ENCODE measurements around the gene FRAS1. TPM values are rescaled to one million over a fixed set of nuclear protein-coding genes. Genes with fewer than 3 reads are reported as not detected.

Gene FRAS1
- total and polyA plus RNA-seq, 2 donors (not counting 1 experiment from before 2014, with no cell fraction given), result 0.30 to 0.66 TPM

DNA sequence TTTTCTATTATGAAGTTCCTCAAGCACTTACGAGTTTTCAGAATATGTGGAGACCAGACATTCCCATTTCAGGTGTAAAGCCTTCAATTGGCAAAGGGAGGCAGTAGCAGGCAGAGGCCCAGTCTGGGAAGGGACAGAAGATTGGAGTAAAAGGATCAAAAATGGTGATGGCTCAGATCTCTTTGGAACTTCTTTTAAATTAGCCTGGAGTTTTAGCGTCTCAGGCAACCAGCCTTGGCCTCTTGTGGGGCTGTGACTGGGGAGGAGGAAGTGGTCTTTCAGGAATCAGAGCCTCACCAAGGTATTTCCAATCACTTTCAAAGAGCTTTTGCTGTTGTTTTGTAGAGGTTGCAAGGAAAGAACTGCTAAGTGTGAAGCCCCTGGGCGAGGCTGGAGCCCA, 239.1 kb downstream of the FRAS1 start:
- Histone ChIP-seq H3K36me3 (ENCODE audit: control insufficient read depth, insufficient read depth, low read length) (no peaks in the 10 kb centered on the region), H3K4me1 (ENCODE audit: control insufficient read depth, extremely low read depth, insufficient read depth, low read length) (peaks cover 10% of the 10 kb centered on the region), H3K4me2 (ENCODE audit: extremely low read depth, insufficient read depth, low read length) (no peak overlapping the region), H3K79me2 (ENCODE audit: control insufficient read depth, insufficient read depth, low read length) (no peaks in the 10 kb centered on the region), H3K9ac (ENCODE audit: insufficient read depth, low read length) (no peak overlapping the region), H3K9me3 (ENCODE audit: control insufficient read depth, insufficient read depth, low read depth, low read length) (no peaks in the 10 kb centered on the region), H4K20me1 (ENCODE audit: control insufficient read depth, extremely low read depth, insufficient read depth, low read length) (no peaks in the 10 kb centered on the region), H3K27ac (ENCODE audit: insufficient read depth, low read length) (no peak overlapping the region), H2AFZ (ENCODE audit: low read length) (no peak overlapping the region), H3K27me3 (ENCODE audit: control insufficient read depth, insufficient read depth, low read length) (no peaks in the 10 kb centered on the region), H3K4me3 (replicated peaks in 1 of 4; ENCODE audit: control extremely low read depth in 1 of 4, insufficient read depth in 1 of 4, low read depth in 3 of 4, low read length in 4 of 4) (no peak overlapping the region)
- TF ChIP-seq, protein P1, sequence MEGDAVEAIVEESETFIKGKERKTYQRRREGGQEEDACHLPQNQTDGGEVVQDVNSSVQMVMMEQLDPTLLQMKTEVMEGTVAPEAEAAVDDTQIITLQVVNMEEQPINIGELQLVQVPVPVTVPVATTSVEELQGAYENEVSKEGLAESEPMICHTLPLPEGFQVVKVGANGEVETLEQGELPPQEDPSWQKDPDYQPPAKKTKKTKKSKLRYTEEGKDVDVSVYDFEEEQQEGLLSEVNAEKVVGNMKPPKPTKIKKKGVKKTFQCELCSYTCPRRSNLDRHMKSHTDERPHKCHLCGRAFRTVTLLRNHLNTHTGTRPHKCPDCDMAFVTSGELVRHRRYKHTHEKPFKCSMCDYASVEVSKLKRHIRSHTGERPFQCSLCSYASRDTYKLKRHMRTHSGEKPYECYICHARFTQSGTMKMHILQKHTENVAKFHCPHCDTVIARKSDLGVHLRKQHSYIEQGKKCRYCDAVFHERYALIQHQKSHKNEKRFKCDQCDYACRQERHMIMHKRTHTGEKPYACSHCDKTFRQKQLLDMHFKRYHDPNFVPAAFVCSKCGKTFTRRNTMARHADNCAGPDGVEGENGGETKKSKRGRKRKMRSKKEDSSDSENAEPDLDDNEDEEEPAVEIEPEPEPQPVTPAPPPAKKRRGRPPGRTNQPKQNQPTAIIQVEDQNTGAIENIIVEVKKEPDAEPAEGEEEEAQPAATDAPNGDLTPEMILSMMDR (conservative IDR thresholded peaks at IDR 0.05 in 1 of 2, IDR thresholded peaks at IDR 0.05 in 1 of 2; ENCODE audit: low read depth in 1 of 2, low read length in 2 of 2), result no peak
- TF ChIP-seq EZH2 (IDR thresholded peaks at IDR 0.05; ENCODE audit: low read length, missing control alignments), result no peak
- no peak for DNase-seq (ENCODE audit: low read depth in 2 of 2)

DNA sequence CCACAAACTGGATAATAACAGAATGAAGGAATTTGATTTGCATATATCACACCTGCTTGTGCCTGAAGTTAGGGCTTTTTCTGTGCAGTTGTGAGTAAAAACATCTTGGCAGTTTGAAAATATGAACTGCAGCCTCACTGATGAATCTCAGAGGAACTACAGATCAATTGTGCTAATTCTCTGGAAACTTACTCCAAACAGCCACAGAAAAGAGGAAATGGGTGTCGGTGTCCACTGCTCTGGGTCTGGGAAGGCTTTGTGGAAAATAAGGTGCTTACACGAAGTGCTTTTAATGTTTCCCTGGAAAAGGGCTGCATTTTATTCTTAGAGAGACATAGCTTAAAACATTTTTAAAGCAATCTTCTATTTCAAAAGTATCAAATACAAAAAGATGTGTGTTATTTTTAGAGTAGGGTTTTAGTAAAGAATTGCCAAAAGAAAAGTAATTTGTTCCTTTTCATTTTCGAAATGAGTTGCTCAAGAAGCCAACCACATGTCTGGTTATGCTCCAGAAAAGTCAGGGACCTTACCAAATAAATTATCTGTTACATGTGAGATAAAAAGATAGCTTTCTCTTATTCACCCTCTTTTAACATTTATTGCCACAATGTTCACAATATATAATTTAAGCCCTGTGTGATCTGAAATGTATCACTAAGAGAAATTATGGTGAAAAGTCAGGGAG, 240.1 kb downstream of the FRAS1 start:
- Histone ChIP-seq H3K4me1 (ENCODE audit: control insufficient read depth, extremely low read depth, insufficient read depth, low read length) (peaks cover 10% of the 10 kb centered on the region), H3K4me2 (ENCODE audit: extremely low read depth, insufficient read depth, low read length) (no peak overlapping the region)

DNA sequence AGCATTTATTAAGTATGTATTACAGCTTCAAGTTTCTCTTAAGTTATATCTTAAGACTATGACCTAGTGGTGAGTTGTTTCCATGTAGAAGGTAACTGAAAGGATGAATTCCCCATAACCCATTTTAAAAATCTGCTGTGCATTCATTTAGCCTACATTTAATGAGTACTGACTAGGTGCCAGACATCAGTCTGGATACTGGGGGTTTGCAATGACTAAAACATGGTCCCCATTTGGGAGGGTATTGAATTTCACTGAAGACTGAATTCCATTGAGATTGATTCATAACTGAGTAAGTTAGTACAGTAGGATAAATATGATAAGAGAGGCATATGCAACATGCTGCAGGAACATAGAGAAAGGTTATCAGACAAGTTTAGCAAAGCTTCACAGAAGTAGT, 241.5 kb downstream of the FRAS1 start:
- TF ChIP-seq, protein P1 (conservative IDR thresholded peaks at IDR 0.05 in 1 of 2, IDR thresholded peaks at IDR 0.05 in 1 of 2; ENCODE audit: low read depth in 1 of 2, low read length in 2 of 2), result no peak
- no peak for TF ChIP-seq EZH2 (IDR thresholded peaks at IDR 0.05; ENCODE audit: low read length, missing control alignments)
- Histone ChIP-seq H3K9me3 (ENCODE audit: control insufficient read depth, insufficient read depth, low read depth, low read length) (no peaks in the 10 kb centered on the region), H3K27me3 (ENCODE audit: control insufficient read depth, insufficient read depth, low read length) (no peaks in the 10 kb centered on the region), H3K4me3 (replicated peaks in 1 of 4; ENCODE audit: control extremely low read depth in 1 of 4, insufficient read depth in 1 of 4, low read depth in 3 of 4, low read length in 4 of 4) (no peak overlapping the region), H3K36me3 (ENCODE audit: control insufficient read depth, insufficient read depth, low read length) (no peaks in the 10 kb centered on the region), H3K4me1 (ENCODE audit: control insufficient read depth, extremely low read depth, insufficient read depth, low read length) (peaks cover 10% of the 10 kb centered on the region), H3K79me2 (ENCODE audit: control insufficient read depth, insufficient read depth, low read length) (no peaks in the 10 kb centered on the region), H4K20me1 (ENCODE audit: control insufficient read depth, extremely low read depth, insufficient read depth, low read length) (no peaks in the 10 kb centered on the region), H2AFZ (ENCODE audit: low read length) (no peak overlapping the region), H3K27ac (ENCODE audit: insufficient read depth, low read length) (no peak overlapping the region), H3K4me2 (ENCODE audit: extremely low read depth, insufficient read depth, low read length) (no peak overlapping the region), H3K9ac (ENCODE audit: insufficient read depth, low read length) (no peak overlapping the region)
- peak; percentile 33 to 79 for DNase-seq (ENCODE audit: low read depth in 2 of 2)

More for the DNA sequence above, 240.1 kb downstream of the FRAS1 start:
- Histone ChIP-seq H3K4me3 (replicated peaks in 1 of 4; ENCODE audit: control extremely low read depth in 1 of 4, insufficient read depth in 1 of 4, low read depth in 3 of 4, low read length in 4 of 4) (no peak overlapping the region), H3K79me2 (ENCODE audit: control insufficient read depth, insufficient read depth, low read length) (no peaks in the 10 kb centered on the region), H3K27me3 (ENCODE audit: control insufficient read depth, insufficient read depth, low read length) (no peaks in the 10 kb centered on the region), H3K36me3 (ENCODE audit: control insufficient read depth, insufficient read depth, low read length) (no peaks in the 10 kb centered on the region), H3K9ac (ENCODE audit: insufficient read depth, low read length) (no peak overlapping the region), H4K20me1 (ENCODE audit: control insufficient read depth, extremely low read depth, insufficient read depth, low read length) (no peaks in the 10 kb centered on the region), H2AFZ (ENCODE audit: low read length) (no peak overlapping the region), H3K27ac (ENCODE audit: insufficient read depth, low read length) (no peak overlapping the region), H3K9me3 (ENCODE audit: control insufficient read depth, insufficient read depth, low read depth, low read length) (no peaks in the 10 kb centered on the region)
- TF ChIP-seq, protein P1 (conservative IDR thresholded peaks at IDR 0.05 in 1 of 2, IDR thresholded peaks at IDR 0.05 in 1 of 2; ENCODE audit: low read depth in 1 of 2, low read length in 2 of 2), result no peak
- no peak for TF ChIP-seq EZH2 (IDR thresholded peaks at IDR 0.05; ENCODE audit: low read length, missing control alignments)
- DNase-seq (ENCODE audit: low read depth in 2 of 2), result peak; percentile 55 to 84

Data from fibroblast of lung (primary cell).